ENCODE data around the gene SLC25A12. TPM values are rescaled to one million over a fixed set of nuclear protein-coding genes. Genes with fewer than 3 reads are reported as not detected.
A peak's percentile ranks its signal among the peaks of the same experiment; 100 is the strongest.
"Not testable (repeated sequence)": the region's sequence is repeated elsewhere in the genome, so short reads cannot be mapped to it uniquely, and the experiment has no call there.

SLC25A12 gene
- polyA plus RNA-seq, 1 donor = 34.6 TPM

GRCh38 chr2:171834286-171834685 is 59.8 kb downstream of the SLC25A12 start:
- no peak for DNase-seq

- no peak for DNase-seq
Measured at GRCh38 chr2:171832489-171832888, 61.6 kb downstream of the SLC25A12 start.

DNA sequence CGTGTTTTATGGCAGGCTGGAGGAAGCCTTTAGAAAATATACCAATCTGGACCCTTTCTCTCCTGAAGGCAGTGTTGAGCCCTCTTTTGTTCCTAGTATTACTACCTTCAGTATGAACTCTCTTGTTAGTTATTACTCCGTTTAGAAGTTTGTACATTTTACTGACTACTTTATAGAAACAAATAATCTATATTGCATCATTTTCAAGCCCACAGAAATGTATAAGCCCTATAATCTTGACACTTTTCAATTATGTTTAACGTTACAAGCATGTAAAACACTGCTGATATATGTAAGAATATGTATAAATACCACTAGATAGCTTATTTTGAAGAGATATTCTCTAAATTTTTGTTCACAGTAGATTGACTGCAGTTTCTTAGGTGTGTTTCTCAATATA is 64.0 kb downstream of the SLC25A12 start:
- DNase-seq = no peak

DNA sequence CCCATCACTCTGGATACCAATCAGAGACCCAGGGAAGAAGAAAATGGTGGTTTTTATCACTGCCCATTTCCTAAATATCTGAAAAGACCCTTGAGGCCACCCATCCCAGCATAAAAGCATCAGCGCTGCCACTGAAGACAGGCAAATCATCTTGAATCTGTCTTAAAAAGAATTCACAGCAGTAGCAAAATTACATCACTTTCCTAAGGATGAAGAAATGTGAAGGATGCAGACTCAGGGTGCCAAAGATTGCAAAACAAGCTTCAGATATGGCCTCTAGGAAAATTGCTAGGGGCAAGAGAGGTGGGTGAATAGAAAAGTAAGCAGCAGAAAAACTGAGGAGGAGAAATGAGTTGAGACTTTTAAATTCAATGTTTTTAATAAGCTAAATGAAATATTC is 70.0 kb downstream of the SLC25A12 start:
- no peak for DNase-seq

DNA sequence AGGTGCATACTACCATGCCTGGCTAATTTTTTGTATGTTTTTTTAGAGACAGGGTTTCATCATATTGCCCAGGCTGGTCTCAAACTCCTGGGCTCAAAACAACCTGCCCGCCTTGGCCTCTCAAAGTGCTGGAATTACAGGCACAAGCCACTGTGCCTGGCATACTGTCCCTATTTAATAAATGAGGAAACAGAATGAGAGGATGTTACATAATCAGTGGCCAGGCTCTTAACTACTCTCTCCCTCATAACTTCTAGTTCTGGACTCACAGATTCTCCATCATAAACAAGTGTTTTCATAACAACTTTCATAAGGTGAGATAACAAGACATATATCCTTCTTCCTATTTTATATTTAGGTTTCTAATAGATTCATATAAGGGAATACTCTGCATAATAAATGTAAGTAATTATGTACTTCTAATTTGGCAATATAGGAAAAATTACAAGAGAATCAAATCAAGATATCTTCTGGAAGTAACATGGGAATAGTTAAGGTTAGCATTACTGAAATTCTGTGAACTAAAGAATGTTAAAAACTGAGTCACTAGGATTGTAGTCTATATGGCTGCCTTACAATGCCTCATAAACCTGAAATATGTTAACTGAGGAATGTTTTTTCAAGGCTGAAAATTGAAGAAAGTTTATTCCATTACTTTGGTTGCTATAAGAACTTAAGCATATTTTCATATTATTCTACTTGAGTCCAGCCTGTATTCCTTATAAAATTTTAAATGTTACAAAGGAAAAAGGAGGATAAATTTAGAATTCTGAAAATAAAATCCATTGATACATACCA is 71.3 kb downstream of the SLC25A12 start:
- DNase-seq = no peak

- DNase-seq = no peak
Measured at GRCh38 chr2:171819453-171819852, 74.6 kb downstream of the SLC25A12 start.

DNA sequence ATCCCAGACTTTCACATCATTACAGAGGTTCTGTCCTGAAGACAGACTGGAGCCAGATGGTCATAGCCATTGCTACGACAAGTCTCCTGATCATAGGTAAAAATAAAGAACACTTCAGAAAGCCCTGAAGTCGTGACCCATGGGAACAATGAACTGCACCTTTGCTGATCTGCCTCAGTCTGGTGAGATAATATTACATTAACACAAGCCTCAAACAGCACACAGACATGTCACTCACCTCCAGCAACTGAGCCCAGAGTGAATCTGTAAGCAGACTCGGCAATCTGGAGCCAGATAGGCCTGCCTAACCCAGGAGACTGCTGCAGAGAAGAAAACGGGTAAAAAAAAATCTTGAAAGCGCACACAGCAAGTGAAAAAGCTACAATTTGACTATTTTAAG is 79.2 kb downstream of the SLC25A12 start:
- DNase-seq = no peak

GRCh38 chr2:171814174-171814573 is 79.9 kb downstream of the SLC25A12 start:
- DNase-seq = no peak

DNA sequence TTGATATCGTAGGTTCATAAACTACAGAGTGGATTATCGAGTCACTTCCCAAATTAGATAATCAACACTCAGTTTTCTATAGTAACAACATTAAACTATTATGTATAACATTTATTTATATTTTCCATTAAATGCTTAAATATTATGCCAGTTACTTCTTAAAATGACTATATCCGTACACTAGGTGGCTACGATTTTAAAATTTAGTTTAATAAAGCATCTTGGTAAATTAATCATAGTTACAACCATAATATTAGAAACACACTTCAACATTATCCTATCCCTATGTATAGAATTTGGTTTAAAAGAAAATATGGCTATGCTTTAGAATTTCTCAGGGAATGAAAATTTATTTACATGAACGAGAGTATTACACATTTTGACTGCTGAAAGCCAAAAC is 80.3 kb downstream of the SLC25A12 start:
- DNase-seq = no peak

- DNase-seq = no peak
Measured at GRCh38 chr2:171813126-171813525, 80.9 kb downstream of the SLC25A12 start.

DNA sequence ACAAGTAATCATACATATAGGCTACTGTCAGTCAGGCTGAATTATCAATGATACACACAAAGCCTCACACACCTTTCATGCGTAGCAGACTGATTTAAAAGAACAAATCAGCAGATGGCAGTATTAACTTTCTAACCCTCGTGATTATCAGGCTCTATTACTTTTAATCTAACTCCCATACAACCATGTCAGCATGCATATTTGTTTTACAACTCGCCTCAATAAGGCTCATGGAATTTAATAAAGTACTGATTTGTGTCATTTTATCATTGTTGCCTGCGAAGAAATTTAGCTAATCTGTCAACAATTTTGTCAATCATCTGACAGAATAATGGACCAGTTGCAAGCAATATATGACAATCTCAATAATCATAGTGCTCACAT is 82.8 kb downstream of the SLC25A12 start:
- DNase-seq = peak; percentile 19

GRCh38 chr2:171810422-171811244 is 83.4 kb downstream of the SLC25A12 start:
- DNase-seq = peak; percentile 57

DNA sequence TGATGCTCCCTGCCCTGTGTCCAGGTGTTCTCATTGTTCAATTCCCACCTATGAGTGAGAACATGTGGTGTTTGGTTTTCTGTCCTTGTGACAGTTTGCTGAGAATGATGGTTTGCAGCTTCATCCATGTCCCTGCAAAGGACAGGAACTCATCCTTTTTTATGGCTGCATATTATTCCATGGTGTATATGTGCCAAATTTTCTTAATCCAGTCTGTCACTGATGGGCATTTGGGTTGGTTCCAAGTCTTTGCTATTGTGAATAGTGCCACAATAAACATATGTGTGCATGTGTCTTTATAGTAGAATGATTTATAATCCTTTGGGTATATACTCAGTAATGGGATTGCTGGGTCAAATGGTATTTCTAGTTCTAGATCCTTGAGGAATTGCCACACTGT is 85.2 kb downstream of the SLC25A12 start:
- DNase-seq = not testable (repeated sequence)

GRCh38 chr2:171807831-171808393 is 86.1 kb downstream of the SLC25A12 start:
- no peak for DNase-seq

- DNase-seq = no peak
Measured at GRCh38 chr2:171807119-171807518, 86.9 kb downstream of the SLC25A12 start.

DNA sequence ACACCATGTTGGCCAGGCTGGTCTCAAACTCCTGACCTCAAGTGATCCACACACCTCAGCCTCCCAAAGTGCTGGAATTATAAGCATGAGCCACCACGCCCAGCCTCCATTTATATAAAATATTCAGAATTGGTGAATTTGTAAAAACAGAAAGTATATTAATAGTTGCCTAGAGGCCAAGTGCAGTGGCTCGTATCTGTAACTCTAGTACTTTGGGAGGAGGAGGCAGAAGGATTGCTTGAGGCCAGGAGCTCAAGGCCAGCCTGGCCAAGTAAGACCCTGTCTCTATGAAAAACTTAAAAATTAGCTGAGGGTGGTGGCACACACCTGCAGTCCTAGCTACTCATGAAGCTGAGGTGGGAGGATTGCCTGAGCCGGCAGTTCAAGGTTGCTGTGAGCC is 89.6 kb downstream of the SLC25A12 start:
- no peak for DNase-seq

GRCh38 chr2:171803757-171804156 is 90.3 kb downstream of the SLC25A12 start:
- DNase-seq = no peak

DNA sequence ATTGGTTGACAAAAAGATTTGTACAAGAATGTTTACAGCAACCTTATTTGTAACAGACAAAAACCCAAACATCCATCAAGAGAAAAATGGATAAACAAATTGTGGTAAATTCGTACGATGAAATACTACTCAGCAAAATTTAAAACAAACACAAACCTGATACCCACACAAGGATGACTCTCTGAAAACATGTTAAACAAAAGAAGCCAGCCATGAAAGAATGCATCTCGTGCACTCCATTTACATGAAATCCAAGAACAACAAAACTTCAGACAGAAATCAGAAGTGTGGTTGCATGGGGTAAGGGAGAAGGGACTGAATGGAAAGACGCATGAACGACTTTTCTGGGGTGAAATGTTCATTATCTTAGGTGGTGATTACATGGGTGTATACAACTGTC is 93.4 kb downstream of the SLC25A12 start:
- no peak for DNase-seq

GRCh38 chr2:171798156-171798820 is 95.8 kb downstream of the SLC25A12 start:
- no peak for DNase-seq

- no peak for DNase-seq
Measured at GRCh38 chr2:171794918-171795317, 99.1 kb downstream of the SLC25A12 start.

DNA sequence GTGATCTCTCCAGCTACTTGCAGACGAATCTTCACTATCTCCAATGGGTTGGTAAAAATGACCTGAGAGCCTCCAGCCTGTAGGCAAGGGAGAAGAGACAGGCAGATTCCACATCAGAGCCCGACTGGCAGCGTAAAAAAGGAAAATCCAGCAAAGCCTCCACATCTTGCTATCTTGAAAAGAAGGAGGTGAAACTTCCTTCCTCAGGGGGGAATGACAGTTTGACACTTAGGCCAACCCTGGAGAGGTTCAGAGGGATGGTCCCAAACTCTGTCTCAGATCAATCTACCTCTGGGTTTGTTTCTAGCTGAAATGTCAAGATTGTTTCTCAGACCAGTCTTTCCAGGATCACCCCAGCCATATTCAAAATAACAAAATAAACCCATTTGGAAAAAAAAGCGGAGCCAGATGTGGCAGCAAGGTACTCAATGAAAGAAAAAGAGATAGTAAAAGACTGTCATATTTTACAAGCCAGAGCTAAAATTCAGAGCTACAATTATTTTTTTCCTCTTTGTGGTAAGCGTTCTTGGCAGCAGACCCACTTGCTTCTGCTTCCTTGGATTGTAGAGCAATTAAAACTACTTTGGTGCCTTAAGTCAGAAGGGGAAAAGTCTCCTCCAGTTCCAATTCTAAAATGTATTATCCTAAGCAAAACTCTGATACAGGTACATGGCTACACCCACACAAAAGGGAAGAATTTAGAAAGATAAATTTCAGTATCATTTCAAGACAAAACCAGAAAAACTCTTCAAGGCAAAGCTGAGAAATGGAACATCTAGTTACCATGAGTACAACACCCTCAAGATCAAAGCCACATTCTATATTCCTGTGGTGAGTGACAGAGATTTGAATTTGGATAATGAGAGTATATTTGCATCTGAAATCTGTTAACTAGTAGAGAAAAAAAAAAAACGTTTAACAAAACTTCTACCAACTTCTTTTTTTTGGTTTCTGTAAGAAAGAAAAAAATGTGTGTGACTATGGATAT is 100.1 kb downstream of the SLC25A12 start:
- DNase-seq = no peak

Data from left kidney (tissue), 2 donors.